Endodermal cell (in vitro differentiated cells): ENCODE data around the gene ALG14. TPM values are rescaled to one million over a fixed set of nuclear protein-coding genes. Genes with fewer than 3 reads are reported as not detected.

ENCODE experiments used
- DNase-seq: peaks from one replicate; pipeline ENCODE4 v3.0.0-alpha.2; 2017
- H3K27ac ChIP-seq: 2 replicates; pipeline ENCODE4 v1.5.1; 2013; ENCODE audit warnings: mild to moderate bottlenecking, low read depth, low read length, moderate library complexity
- H3K27me3 ChIP-seq: 2 replicates; pipeline ENCODE4 v1.6.1; 2013; ENCODE audit warnings: mild to moderate bottlenecking, low read length, moderate library complexity; ENCODE audit not compliant: insufficient read depth, control insufficient read depth, poor library complexity, severe bottlenecking
- H3K36me3 ChIP-seq: 2 replicates; pipeline ENCODE4 v1.7.0; 2013; ENCODE audit warnings: mild to moderate bottlenecking, low read length, moderate library complexity; ENCODE audit not compliant: control insufficient read depth, insufficient read depth
- H3K4me1 ChIP-seq: one replicate; pipeline ENCODE4 v1.7.0; 2013; ENCODE audit warnings: low read length; ENCODE audit not compliant: control insufficient read depth, insufficient read depth
- H3K4me3 ChIP-seq: 2 replicates; pipeline ENCODE4 v1.5.1; 2013; ENCODE audit warnings: mild to moderate bottlenecking, low read length, moderate library complexity
- H3K9ac ChIP-seq: 2 replicates; pipeline ENCODE4 v1.6.1; 2013; ENCODE audit warnings: mild to moderate bottlenecking, low read length, moderate library complexity; ENCODE audit not compliant: poor library complexity, severe bottlenecking; ENCODE audit errors: extremely low read depth
- H3K9me3 ChIP-seq: 2 replicates; pipeline ENCODE4 v1.6.1; 2013; ENCODE audit warnings: mild to moderate bottlenecking, low read length, moderate library complexity; ENCODE audit not compliant: control insufficient read depth
- H3K27ac Mint-ChIP-seq: 2 replicates; pipeline ENCODE4 v1.8.0; 2020; ENCODE audit warnings: mixed read lengths
- H3K27me3 Mint-ChIP-seq: 2 replicates; pipeline ENCODE4 v1.8.0; 2021; ENCODE audit warnings: mild to moderate bottlenecking, mixed read lengths; ENCODE audit not compliant: insufficient read depth
- H3K36me3 Mint-ChIP-seq: 2 replicates; pipeline ENCODE4 v1.8.0; 2020; ENCODE audit warnings: low read depth, mixed read lengths
- H3K4me1 Mint-ChIP-seq: 2 replicates; pipeline ENCODE4 v1.8.0; 2020; ENCODE audit warnings: mixed read lengths
- H3K4me3 Mint-ChIP-seq: 2 replicates; pipeline ENCODE4 v1.8.0; 2020; ENCODE audit warnings: mild to moderate bottlenecking, moderate library complexity, mixed read lengths
- H3K9me3 Mint-ChIP-seq: 2 replicates; pipeline ENCODE4 v1.8.0; 2020; ENCODE audit warnings: mild to moderate bottlenecking, mixed read lengths
- WGBS, 2 experiments: methylation state at CpG; one replicate each; pipeline versions ENCODE4 v1.1.5 to v1.1.7; 2013; ENCODE audit warnings: missing lambda C conversion rate in 2 of 2, mixed read lengths in 1 of 2; ENCODE audit not compliant: insufficient coverage in 1 of 2, insufficient read length in 1 of 2; 5-methylcytosine and 5-hydroxymethylcytosine counted together
- total RNA-seq, 2 donors: library from RNA; stranded (reverse); fragmentation: NEBNext Ultra II Directional in 1 of 2; extraction: Animal tissue kit (Norgen Biotek cat#: 25700) in 1 of 2; gene quantifications; 2 replicates in 1 of 2; 3 replicates in 1 of 2; pipeline ENCODE4 v1.2.1, GENCODE V29; 2021
- TF ChIP-seq, protein P1 (sequence below): fragments of 200-600 bp; sonication (generic); conservative IDR thresholded peaks from 2 replicates; pipeline ENCODE4 v1.5.0; 2021; ENCODE audit warnings: antibody characterized with exemption, mild to moderate bottlenecking

ALG14 gene
- total RNA-seq, 2 donors from 2014 or later, result 5.9 to 7.0 TPM

DNA sequence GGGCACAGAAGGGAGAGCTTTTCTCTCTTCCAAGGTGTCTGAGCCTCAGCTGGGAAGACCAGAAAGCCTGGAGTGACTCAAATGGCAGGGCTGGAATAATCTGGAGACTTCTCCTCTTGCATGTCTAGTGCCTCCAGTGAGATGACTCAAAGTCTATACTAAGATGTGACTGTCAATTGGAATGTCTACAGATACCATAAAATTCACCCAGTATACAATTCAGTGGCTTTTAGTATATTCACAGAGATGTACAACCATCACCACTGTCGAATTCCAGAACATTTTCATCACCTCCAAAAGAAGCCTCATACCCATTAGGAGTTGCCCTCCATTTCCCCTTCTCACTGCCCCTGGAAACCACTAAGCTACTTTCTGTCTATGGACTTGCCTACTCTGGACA lies 97.9 kb downstream of the ALG14 start:
- Histone ChIP-seq H3K9me3 (peaks cover 5% of the 10 kb centered on the region), H3K27me3 (no peaks in the 10 kb centered on the region), H3K27ac (no peak overlapping the region), H3K36me3 (no peaks in the 10 kb centered on the region), H3K4me1 (no peaks in the 10 kb centered on the region), H3K4me3 (no peak overlapping the region), H3K9ac (no peak overlapping the region)
- TF ChIP-seq, protein P1, sequence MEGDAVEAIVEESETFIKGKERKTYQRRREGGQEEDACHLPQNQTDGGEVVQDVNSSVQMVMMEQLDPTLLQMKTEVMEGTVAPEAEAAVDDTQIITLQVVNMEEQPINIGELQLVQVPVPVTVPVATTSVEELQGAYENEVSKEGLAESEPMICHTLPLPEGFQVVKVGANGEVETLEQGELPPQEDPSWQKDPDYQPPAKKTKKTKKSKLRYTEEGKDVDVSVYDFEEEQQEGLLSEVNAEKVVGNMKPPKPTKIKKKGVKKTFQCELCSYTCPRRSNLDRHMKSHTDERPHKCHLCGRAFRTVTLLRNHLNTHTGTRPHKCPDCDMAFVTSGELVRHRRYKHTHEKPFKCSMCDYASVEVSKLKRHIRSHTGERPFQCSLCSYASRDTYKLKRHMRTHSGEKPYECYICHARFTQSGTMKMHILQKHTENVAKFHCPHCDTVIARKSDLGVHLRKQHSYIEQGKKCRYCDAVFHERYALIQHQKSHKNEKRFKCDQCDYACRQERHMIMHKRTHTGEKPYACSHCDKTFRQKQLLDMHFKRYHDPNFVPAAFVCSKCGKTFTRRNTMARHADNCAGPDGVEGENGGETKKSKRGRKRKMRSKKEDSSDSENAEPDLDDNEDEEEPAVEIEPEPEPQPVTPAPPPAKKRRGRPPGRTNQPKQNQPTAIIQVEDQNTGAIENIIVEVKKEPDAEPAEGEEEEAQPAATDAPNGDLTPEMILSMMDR, result no peak
- Mint-ChIP-seq H3K36me3 (no peaks in the 10 kb centered on the region), H3K9me3 (peaks cover 1% of the 10 kb centered on the region), H3K27me3 (no peaks in the 10 kb centered on the region), H3K4me3 (no peak overlapping the region), H3K4me1 (peaks cover 15% of the 10 kb centered on the region), H3K27ac (no peak overlapping the region)
- DNase-seq, result no peak
- 85 to 90% methylated on average over 1 of the region's 1 CpG for WGBS, 2 experiments

GRCh38 chr1:94974241-94974640 lies 98.5 kb downstream of the ALG14 start:
- H3K27me3 ChIP-seq, result no peaks in the 10 kb centered on the region
- H3K27ac Mint-ChIP-seq, result no peak overlapping the region
- H3K4me3 ChIP-seq, result no peak overlapping the region
- 92% methylated on average over 1 of the region's 1 CpG; no CpG with 5 or more reads in 1 of the 2 experiments for WGBS, 2 experiments
- H3K36me3 ChIP-seq, result no peaks in the 10 kb centered on the region
- H3K4me3 Mint-ChIP-seq, result no peak overlapping the region
- H3K36me3 Mint-ChIP-seq, result no peaks in the 10 kb centered on the region
- no peaks in the 10 kb centered on the region for H3K4me1 ChIP-seq
- no peak overlapping the region for H3K27ac ChIP-seq
- H3K9ac ChIP-seq, result no peak overlapping the region
- peaks cover 5% of the 10 kb centered on the region for H3K9me3 ChIP-seq
- TF ChIP-seq, protein P1, result no peak
- H3K9me3 Mint-ChIP-seq, result peaks cover 1% of the 10 kb centered on the region
- no peak for DNase-seq
- H3K4me1 Mint-ChIP-seq, result peaks cover 15% of the 10 kb centered on the region
- H3K27me3 Mint-ChIP-seq, result no peaks in the 10 kb centered on the region

GRCh38 chr1:94973309-94973922 lies 99.3 kb downstream of the ALG14 start:
- WGBS, 2 experiments, result 95 to 98% methylated on average over 5 to 8 of the region's 8 CpGs
- H3K27ac ChIP-seq, result no peak overlapping the region

More at GRCh38 chr1:94973309-94973922, 99.3 kb downstream of the ALG14 start:
- H3K27me3 Mint-ChIP-seq, result no peaks in the 10 kb centered on the region
- Histone ChIP-seq H3K4me1 (no peaks in the 10 kb centered on the region), H3K9me3 (peaks cover 5% of the 10 kb centered on the region), H3K4me3 (no peak overlapping the region), H3K9ac (no peak overlapping the region), H3K27me3 (no peaks in the 10 kb centered on the region), H3K36me3 (no peaks in the 10 kb centered on the region)
- H3K4me3 Mint-ChIP-seq, result no peak overlapping the region
- H3K4me1 Mint-ChIP-seq, result peaks cover 15% of the 10 kb centered on the region
- H3K9me3 Mint-ChIP-seq, result peaks cover 1% of the 10 kb centered on the region
- no peak overlapping the region for H3K27ac Mint-ChIP-seq
- no peaks in the 10 kb centered on the region for H3K36me3 Mint-ChIP-seq
- TF ChIP-seq, protein P1, result no peak
- DNase-seq, result no peak
